Uterus (tissue), 4 donors: ENCODE measurements around the gene BTBD16. TPM values are rescaled to one million over a fixed set of nuclear protein-coding genes. Genes with fewer than 3 reads are reported as not detected.

ENCODE experiments used
- DNase-seq, 2 donors: peaks; one replicate each; pipeline ENCODE4 v3.0.0-alpha.2; 2019 to 2020
- H3K27ac ChIP-seq, 2 donors: fragments of 200-600 bp; sonication (generic); 1 replicate in 1 of 2; 2 replicates in 1 of 2; pipeline ENCODE4 v1.5.1; 2016 to 2018
- H3K27me3 ChIP-seq, 2 donors: fragments of 200-600 bp; sonication (generic); one replicate each; pipeline ENCODE4 v1.5.1; 2018 to 2019; ENCODE audit warnings: control low read depth in 1 of 2
- H3K36me3 ChIP-seq, 2 donors: fragments of 200-600 bp; sonication (generic); one replicate each; pipeline ENCODE4 v1.5.1; 2019; ENCODE audit warnings: control low read depth in 1 of 2
- H3K4me1 ChIP-seq, 2 donors: fragments of 200-600 bp; sonication (generic); one replicate each; pipeline ENCODE4 v1.5.1; 2018 to 2019; ENCODE audit warnings: control low read depth in 1 of 2
- H3K4me3 ChIP-seq, 2 donors: fragments of 200-600 bp; sonication (generic); 1 replicate in 1 of 2; 2 replicates in 1 of 2; pipeline ENCODE4 v1.5.1; 2018 to 2019; ENCODE audit warnings: mild to moderate bottlenecking in 1 of 2
- H3K9me3 ChIP-seq, 2 donors: fragments of 200-600 bp; sonication (generic); one replicate each; pipeline ENCODE4 v1.5.1; 2019; ENCODE audit warnings: control low read depth in 1 of 2
- POLR2A ChIP-seq, 2 donors: fragments of 450-650 bp; IDR thresholded peaks; one replicate each; pipeline ENCODE4 v1.6.1; 2016; ENCODE audit warnings: antibody characterized with exemption in 2 of 2, mild to moderate bottlenecking in 1 of 2, moderate library complexity in 1 of 2
- intact Hi-C: fragments of 100-400 bp; cut with DNase I; formaldehyde crosslinking; loops from one replicate; pipeline ENCODE4 v1.15.1; 2023; ENCODE audit warnings: low total_unique reads
- total RNA-seq, 4 donors: library from RNA; depleted of rRNA in 3 of 4; stranded (reverse); fragments of >200 nt in 3 of 4; gene quantifications; one replicate each; pipeline versions ENCODE4 v1.1.0 to v1.2.4, GENCODE V29; 2014 to 2023
- TF ChIP-seq, protein P1 (sequence below), 4 experiments: fragments of 200-600 bp in 2 of 4; fragments of 450-650 bp in 2 of 4; sonication (generic) in 2 of 4; IDR thresholded peaks; one replicate each; pipeline ENCODE4 v1.5.1; 2016 to 2019; ENCODE audit warnings: antibody characterized with exemption in 4 of 4, mild to moderate bottlenecking in 2 of 4, moderate library complexity in 1 of 4
- donor health status: DM: yes; HTN: yes; CAD: no.

BTBD16 gene
- total RNA-seq, 4 donors from 2014 or later, result 0.14 to 0.46 TPM; not detected in 2

DNA sequence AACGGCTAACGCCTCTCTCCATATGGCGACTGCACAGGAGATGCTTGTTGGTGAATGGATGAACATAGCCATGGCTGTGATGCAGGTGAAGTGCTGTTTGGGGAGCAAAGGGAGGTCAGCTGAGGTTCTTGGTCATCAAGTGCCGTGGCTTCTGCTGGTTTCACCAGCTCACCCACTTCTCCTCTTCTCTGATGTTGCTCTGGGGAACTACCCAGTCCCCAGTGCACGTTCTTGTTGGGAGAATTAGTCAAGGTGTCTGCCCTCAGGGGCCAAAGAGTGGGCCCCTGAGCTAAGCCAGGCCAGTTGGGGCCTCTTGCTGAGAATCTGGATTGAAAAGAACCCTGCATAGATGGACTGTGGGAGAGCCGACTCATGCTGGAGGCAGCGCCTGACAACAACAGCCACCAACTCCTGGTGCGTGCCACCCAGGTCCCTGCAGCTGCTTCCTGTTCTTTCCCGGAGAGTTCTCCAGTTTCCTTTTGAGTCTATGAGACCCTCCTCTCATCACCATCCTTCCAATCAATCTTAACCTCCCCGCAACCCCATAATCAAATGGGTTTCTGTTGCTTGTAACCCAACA, 3.0 kb downstream of the BTBD16 start:
- intact Hi-C loops, result no loop called here
- TF ChIP-seq, protein P1, sequence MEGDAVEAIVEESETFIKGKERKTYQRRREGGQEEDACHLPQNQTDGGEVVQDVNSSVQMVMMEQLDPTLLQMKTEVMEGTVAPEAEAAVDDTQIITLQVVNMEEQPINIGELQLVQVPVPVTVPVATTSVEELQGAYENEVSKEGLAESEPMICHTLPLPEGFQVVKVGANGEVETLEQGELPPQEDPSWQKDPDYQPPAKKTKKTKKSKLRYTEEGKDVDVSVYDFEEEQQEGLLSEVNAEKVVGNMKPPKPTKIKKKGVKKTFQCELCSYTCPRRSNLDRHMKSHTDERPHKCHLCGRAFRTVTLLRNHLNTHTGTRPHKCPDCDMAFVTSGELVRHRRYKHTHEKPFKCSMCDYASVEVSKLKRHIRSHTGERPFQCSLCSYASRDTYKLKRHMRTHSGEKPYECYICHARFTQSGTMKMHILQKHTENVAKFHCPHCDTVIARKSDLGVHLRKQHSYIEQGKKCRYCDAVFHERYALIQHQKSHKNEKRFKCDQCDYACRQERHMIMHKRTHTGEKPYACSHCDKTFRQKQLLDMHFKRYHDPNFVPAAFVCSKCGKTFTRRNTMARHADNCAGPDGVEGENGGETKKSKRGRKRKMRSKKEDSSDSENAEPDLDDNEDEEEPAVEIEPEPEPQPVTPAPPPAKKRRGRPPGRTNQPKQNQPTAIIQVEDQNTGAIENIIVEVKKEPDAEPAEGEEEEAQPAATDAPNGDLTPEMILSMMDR (IDR thresholded peaks at IDR 0.05), result no peak
- no peak for TF ChIP-seq POLR2A (IDR thresholded peaks at IDR 0.05)
- Histone ChIP-seq H3K36me3 (no peaks in the 10 kb centered on the region), H3K4me3 (no peak overlapping the region), H3K27me3 (no peaks in the 10 kb centered on the region), H3K4me1 (no peaks in the 10 kb centered on the region), H3K27ac (no peak overlapping the region), H3K9me3 (no peaks in the 10 kb centered on the region)
- DNase-seq, result no peak

DNA sequence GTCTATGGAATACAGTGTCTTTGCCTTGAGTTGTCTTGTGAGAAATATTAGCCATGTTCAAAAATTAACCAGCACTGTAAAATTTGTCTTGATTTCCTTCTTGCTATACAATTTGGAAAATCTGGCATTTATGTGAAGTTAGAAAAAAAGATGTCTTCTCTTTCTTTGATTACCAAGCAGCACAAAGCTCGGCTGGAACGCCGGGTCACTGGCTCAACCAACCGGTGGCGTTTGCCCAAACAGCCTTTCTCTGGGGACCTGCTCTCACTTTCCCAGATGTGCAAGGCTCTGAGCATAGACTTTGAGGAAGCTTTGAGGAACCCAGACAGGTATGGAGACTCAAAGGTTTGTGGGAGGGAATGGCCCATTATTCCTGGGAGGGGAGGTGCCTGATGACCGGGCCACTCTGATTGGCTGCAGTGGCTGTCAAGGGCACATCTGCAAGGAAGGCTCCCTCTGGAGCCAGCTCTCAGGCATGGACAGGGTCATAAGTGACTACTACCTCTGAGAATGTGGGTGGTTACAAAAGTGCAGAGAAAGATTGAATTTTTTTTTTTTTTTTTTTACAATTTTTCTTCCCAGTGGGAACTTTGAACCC, 5.6 kb downstream of the BTBD16 start:
- intact Hi-C loops, result no loop called here
- Histone ChIP-seq H3K36me3 (no peaks in the 10 kb centered on the region), H3K4me3 (no peak overlapping the region), H3K27ac (no peak overlapping the region), H3K27me3 (no peaks in the 10 kb centered on the region), H3K4me1 (no peaks in the 10 kb centered on the region), H3K9me3 (no peaks in the 10 kb centered on the region)
- DNase-seq, result no peak
- no peak for TF ChIP-seq POLR2A (IDR thresholded peaks at IDR 0.05)
- TF ChIP-seq, protein P1 (IDR thresholded peaks at IDR 0.05), result no peak

DNA sequence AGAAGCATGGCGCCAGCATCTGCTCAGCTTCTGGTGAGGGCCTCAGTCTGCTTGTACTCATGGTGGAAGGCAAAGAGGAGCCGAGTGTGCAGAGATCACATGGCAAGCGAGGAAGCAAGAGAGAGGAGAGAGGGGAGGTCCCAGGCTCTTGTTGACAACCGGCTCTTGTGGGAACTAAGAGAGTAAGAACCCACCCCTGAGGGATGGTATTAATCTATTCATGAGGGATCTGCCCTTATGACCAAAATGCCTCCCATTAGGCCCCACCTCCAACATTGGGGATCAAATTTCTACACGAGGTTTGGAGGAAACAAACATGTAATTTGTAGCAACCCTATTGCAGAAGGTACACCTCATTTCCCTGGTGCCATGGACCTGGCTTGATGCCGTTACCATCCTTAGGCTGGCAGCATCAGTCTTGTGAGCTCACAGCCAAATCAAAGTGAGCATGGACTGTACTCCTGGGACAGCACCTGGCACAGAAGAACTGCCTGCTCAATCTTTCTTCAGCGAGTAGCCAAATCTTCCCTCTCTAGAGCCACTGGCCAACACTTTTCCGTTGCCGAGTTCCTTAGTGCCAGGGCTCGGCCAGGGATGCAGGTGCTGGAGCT, 6.5 kb downstream of the BTBD16 start:
- no peaks in the 10 kb centered on the region for H3K36me3 ChIP-seq
- H3K9me3 ChIP-seq, result no peaks in the 10 kb centered on the region
- no peak overlapping the region for H3K4me3 ChIP-seq
- intact Hi-C loops, result no loop called here
- H3K27me3 ChIP-seq, result no peaks in the 10 kb centered on the region
- no peak for DNase-seq
- TF ChIP-seq POLR2A (IDR thresholded peaks at IDR 0.05), result no peak
- TF ChIP-seq, protein P1 (IDR thresholded peaks at IDR 0.05), result no peak
- H3K4me1 ChIP-seq, result no peaks in the 10 kb centered on the region
- H3K27ac ChIP-seq, result no peak overlapping the region

DNA sequence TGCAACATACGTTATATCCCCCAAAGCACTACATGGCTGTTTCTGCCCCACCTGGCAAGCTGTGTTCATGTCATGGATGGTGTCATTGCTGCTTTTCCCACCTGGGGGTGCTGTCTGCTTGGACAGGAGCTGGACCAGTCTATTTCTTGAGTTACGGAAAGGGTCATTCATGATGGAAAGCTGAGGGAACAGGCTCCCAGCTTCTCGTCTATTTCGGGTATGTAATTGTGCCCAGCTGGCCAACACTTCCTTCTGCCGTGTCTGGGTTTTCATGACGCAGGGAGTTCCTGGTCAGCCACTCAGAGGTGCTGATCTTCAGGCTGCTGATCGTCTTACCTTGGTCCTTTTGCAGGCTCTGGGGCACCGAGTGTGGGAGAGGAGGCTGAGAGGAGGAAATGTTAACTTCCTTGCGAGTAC, 8.6 kb downstream of the BTBD16 start:
- no peak for DNase-seq
- intact Hi-C loops, result no loop called here

GRCh38 chr10:122280156-122280555, 9.1 kb downstream of the BTBD16 start:
- no peak for TF ChIP-seq POLR2A (IDR thresholded peaks at IDR 0.05)
- TF ChIP-seq, protein P1 (IDR thresholded peaks at IDR 0.05), result no peak
- intact Hi-C loops, result no loop called here
- Histone ChIP-seq H3K27ac (no peak overlapping the region), H3K4me1 (no peaks in the 10 kb centered on the region), H3K27me3 (no peaks in the 10 kb centered on the region), H3K36me3 (no peaks in the 10 kb centered on the region), H3K4me3 (no peak overlapping the region), H3K9me3 (no peaks in the 10 kb centered on the region)
- no peak for DNase-seq

More for the DNA sequence above, 8.6 kb downstream of the BTBD16 start:
- Histone ChIP-seq H3K27me3 (no peaks in the 10 kb centered on the region), H3K4me1 (no peaks in the 10 kb centered on the region), H3K36me3 (no peaks in the 10 kb centered on the region), H3K4me3 (no peak overlapping the region), H3K27ac (no peak overlapping the region), H3K9me3 (no peaks in the 10 kb centered on the region)
- no peak for TF ChIP-seq POLR2A (IDR thresholded peaks at IDR 0.05)
- TF ChIP-seq, protein P1 (IDR thresholded peaks at IDR 0.05), result peak in 3 of 4 experiments; percentile 20 to 51 (median 31)
